NCI-H446 (cell line): ENCODE measurements around the gene NPAS2.

Experiments
- DNase-seq, 2 experiments: peaks; one replicate each; lab custom pipeline; 2025; lab: John Stamatoyannopoulos, UW

The NPAS2 gene

GRCh38 chr2:100853909-100854810 lies 34.2 kb downstream of the NPAS2 start:
- no peak for DNase-seq

GRCh38 chr2:100855084-100855483 lies 35.1 kb downstream of the NPAS2 start:
- no peak for DNase-seq

GRCh38 chr2:100855606-100856005 lies 35.7 kb downstream of the NPAS2 start:
- no peak for DNase-seq

- no peak for DNase-seq
These were observed 36.8 kb downstream of the NPAS2 start for GRCh38 chr2:100856732-100857131.

GRCh38 chr2:100857341-100857740 lies 37.4 kb downstream of the NPAS2 start:
- DNase-seq = no peak

GRCh38 chr2:100857915-100858314 lies 38.0 kb downstream of the NPAS2 start:
- no peak for DNase-seq

GRCh38 chr2:100859902-100860301 lies 40.0 kb downstream of the NPAS2 start:
- DNase-seq = no peak

- no peak for DNase-seq
These were observed 41.4 kb downstream of the NPAS2 start for GRCh38 chr2:100861340-100861739.

GRCh38 chr2:100862081-100862480 lies 42.1 kb downstream of the NPAS2 start:
- DNase-seq = no peak

GRCh38 chr2:100865816-100866460 lies 46.0 kb downstream of the NPAS2 start:
- DNase-seq = no peak

- DNase-seq = no peak
These were observed 48.1 kb downstream of the NPAS2 start for GRCh38 chr2:100868083-100868482.

- no peak for DNase-seq
These were observed 49.2 kb downstream of the NPAS2 start for GRCh38 chr2:100869120-100869519.

GRCh38 chr2:100870652-100871531 lies 51.0 kb downstream of the NPAS2 start:
- DNase-seq = no peak

- DNase-seq = no peak
These were observed 55.7 kb downstream of the NPAS2 start for GRCh38 chr2:100875516-100876230.

GRCh38 chr2:100876231-100876860 lies 56.4 kb downstream of the NPAS2 start:
- DNase-seq = no peak

GRCh38 chr2:100877555-100877954 lies 57.6 kb downstream of the NPAS2 start:
- DNase-seq = no peak

- DNase-seq = no peak
These were observed 58.3 kb downstream of the NPAS2 start for GRCh38 chr2:100878000-100878791.

GRCh38 chr2:100879296-100879695 lies 59.4 kb downstream of the NPAS2 start:
- no peak for DNase-seq

- DNase-seq = no peak
These were observed 60.1 kb downstream of the NPAS2 start for GRCh38 chr2:100880036-100880435.

GRCh38 chr2:100880730-100881129 lies 60.8 kb downstream of the NPAS2 start:
- DNase-seq = no peak
